HepG2 (cell line): Measurements from ENCODE around the gene PRRT1B. TPM values are rescaled to one million over a fixed set of nuclear protein-coding genes. Genes with fewer than 3 reads are reported as not detected.

Experiments used
- ATAD3A ChIP-seq: sonication (generic); formaldehyde crosslinking; IDR thresholded peaks from 2 replicates; pipeline ENCODE4 v1.4.0; 2020; ENCODE audit warnings: missing genetic modification reagents
- BCL6 ChIP-seq: IDR thresholded peaks from 2 replicates; pipeline ENCODE4 v1.6.1; 2016; ENCODE audit warnings: missing genetic modification reagents, missing compliant biosample characterization
- HMG20A ChIP-seq: IDR thresholded peaks from 2 replicates; pipeline ENCODE4 v1.6.1; 2016; ENCODE audit warnings: borderline replicate concordance
- KDM1A ChIP-seq: IDR thresholded peaks from 2 replicates; pipeline ENCODE4 v1.6.1; 2016; ENCODE audit warnings: missing compliant biosample characterization
- MED1 ChIP-seq: sonication (generic); formaldehyde crosslinking; IDR thresholded peaks from 2 replicates; pipeline ENCODE4 v1.4.0; 2020; ENCODE audit warnings: missing genetic modification reagents
- MEIS1 ChIP-seq: sonication (generic); formaldehyde crosslinking; IDR thresholded peaks from 2 replicates; pipeline ENCODE4 v1.9.0; 2021; ENCODE audit warnings: mild to moderate bottlenecking, missing genetic modification reagents, moderate library complexity, borderline replicate concordance
- MXI1 ChIP-seq: IDR thresholded peaks from 3 replicates; pipeline ENCODE4 v1.6.1; 2012; ENCODE audit warnings: low read depth, low read length, inconsistent platforms, borderline replicate concordance
- ZNF12 ChIP-seq: sonication (generic); formaldehyde crosslinking; IDR thresholded peaks from 2 replicates; pipeline ENCODE4 v1.5.0; 2020; ENCODE audit warnings: missing genetic modification reagents
- ZNF431 ChIP-seq: sonication (generic); formaldehyde crosslinking; IDR thresholded peaks from 2 replicates; pipeline ENCODE4 v1.9.0; 2022; ENCODE audit warnings: missing genetic modification reagents, low read depth, mild to moderate bottlenecking, borderline replicate concordance
- ZNF543 ChIP-seq: sonication (generic); formaldehyde crosslinking; IDR thresholded peaks from 2 replicates; pipeline ENCODE4 v1.4.0; 2020; ENCODE audit warnings: mild to moderate bottlenecking, missing genetic modification reagents
- ZNF546 ChIP-seq: sonication (generic); formaldehyde crosslinking; conservative IDR thresholded peaks from 2 replicates; pipeline ENCODE4 v1.8.1; 2023; ENCODE audit warnings: mild to moderate bottlenecking, missing genetic modification reagents
- ZNF598 ChIP-seq: sonication (generic); formaldehyde crosslinking; IDR thresholded peaks from 2 replicates; pipeline ENCODE4 v1.5.1; 2020; ENCODE audit warnings: mild to moderate bottlenecking, missing genetic modification reagents, borderline replicate concordance
- ZNF619 ChIP-seq: sonication (generic); formaldehyde crosslinking; IDR thresholded peaks from 2 replicates; pipeline ENCODE4 v1.4.0; 2020; ENCODE audit warnings: mild to moderate bottlenecking, missing genetic modification reagents
- ZNF790 ChIP-seq: sonication (generic); formaldehyde crosslinking; IDR thresholded peaks from 2 replicates; pipeline ENCODE4 v1.8.0; 2022; ENCODE audit warnings: missing genetic modification reagents, mild to moderate bottlenecking, borderline replicate concordance
- polyA plus RNA-seq, 8 experiments: library from polyadenylated mRNA; depleted of rRNA in 3 of 8; stranded (reverse) in 7 of 8; unstranded in 1 of 8; fragments of >200 nt; fragmentation: Illumina TruSeq in 4 of 8; extraction: Trizol in 4 of 8; gene quantifications; 2 replicates each; pipeline versions ENCODE4 v1.2.1 to v1.2.3, GENCODE V29; 2011 to 2016; ENCODE audit warnings: low read depth in 4 of 8, missing spikeins in 1 of 8, mixed read lengths in 1 of 8; ENCODE audit not compliant: insufficient read depth in 1 of 8
- total RNA-seq, 5 experiments: library from RNA; depleted of rRNA; stranded (reverse); fragments of >200 nt; fragmentation: Illumina TruSeq; extraction: Trizol; gene quantifications; 2 replicates each; pipeline ENCODE4 v1.2.3, GENCODE V29; 2016; ENCODE audit warnings: low read depth in 1 of 5
- TF ChIP-seq, protein P1 (sequence below): sonication (generic); formaldehyde crosslinking; IDR thresholded peaks from 2 replicates; pipeline ENCODE4 v1.8.1; 2023; ENCODE audit warnings: mild to moderate bottlenecking, inconsistent platforms, moderate library complexity, missing genetic modification reagents, borderline replicate concordance
- TF ChIP-seq, protein P2 (sequence below): sonication (generic); formaldehyde crosslinking; IDR thresholded peaks from 2 replicates; pipeline ENCODE4 v1.5.0; 2020; ENCODE audit warnings: mild to moderate bottlenecking, missing genetic modification reagents
- TF ChIP-seq, protein P3 (sequence below): sonication (generic); formaldehyde crosslinking; IDR thresholded peaks from 2 replicates; pipeline ENCODE4 v1.4.0; 2020; ENCODE audit warnings: missing genetic modification reagents, borderline replicate concordance
- TF ChIP-seq, protein P4 (sequence below): sonication (generic); formaldehyde crosslinking; IDR thresholded peaks from 2 replicates; pipeline ENCODE4 v1.4.0; 2020; ENCODE audit warnings: missing genetic modification reagents, mild to moderate bottlenecking, borderline replicate concordance
- TF ChIP-seq, protein P5 (sequence below): sonication (generic); formaldehyde crosslinking; IDR thresholded peaks from 2 replicates; pipeline ENCODE4 v1.4.0; 2020; ENCODE audit warnings: missing genetic modification reagents
- TF ChIP-seq, protein P6 (sequence below): IDR thresholded peaks from 2 replicates; pipeline ENCODE4 v1.6.1; 2016; ENCODE audit warnings: low read depth, borderline replicate concordance

PRRT1B gene
- total and polyA plus RNA-seq, 2 of the 13 experiments (the other 11 are each of a cell fraction or from before 2014, with no cell fraction given): not detected

DNA sequence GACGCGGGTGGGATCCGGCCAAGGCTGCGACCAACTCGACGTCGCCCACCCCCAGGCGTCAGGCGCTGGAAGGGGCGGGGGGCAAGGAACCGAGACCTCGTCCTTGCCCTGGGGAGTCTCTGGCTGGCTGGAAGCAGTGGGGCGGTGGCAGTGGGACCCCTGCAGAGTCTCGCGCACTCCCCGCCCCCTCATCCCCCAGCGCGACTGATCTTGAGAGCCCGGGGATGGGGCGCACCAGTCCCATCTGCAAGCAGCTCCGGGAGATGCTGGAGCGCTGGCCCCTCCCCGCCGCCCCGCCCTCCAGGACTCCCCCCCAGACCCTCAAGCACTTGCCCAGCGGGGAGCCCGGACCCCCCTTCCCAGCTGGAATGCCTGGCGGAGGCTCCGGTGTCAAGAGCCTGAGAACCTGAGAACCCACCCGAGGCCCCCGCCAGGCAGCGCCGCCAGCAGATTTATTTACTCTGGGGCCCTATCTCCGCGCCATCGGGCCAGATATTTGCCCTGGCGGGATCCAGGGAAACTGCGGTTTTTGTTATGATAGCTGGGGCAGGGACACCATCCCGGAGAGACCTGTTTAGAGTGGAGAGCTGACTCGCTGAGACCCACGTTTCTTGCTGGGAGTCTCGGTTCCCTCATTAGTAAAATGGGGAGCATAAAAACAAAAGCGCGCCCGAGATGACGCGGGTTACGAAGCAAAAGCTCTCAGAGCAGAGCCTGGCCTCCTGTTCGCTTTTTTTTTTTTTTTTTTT is 1.2 kb downstream of the PRRT1B start (continued):
- TF ChIP-seq, protein P1, sequence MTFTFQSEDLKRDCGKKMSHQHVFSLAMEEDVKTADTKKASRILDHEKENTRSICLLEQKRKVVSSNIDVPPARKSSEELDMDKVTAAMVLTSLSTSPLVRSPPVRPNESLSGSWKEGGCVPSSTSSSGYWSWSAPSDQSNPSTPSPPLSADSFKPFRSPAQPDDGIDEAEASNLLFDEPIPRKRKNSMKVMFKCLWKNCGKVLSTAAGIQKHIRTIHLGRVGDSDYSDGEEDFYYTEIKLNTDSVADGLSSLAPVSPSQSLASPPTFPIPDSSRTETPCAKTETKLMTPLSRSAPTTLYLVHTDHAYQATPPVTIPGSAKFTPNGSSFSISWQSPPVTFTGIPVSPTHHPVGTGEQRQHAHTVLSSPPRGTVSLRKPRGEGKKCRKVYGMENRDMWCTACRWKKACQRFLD (CRISPR knock-in tag): no peak
- TF ChIP-seq ZNF619 (CRISPR knock-in tag) (no peak), ATAD3A (no peak), MEIS1 (CRISPR knock-in tag) (no peak), MED1 (no peak), ZNF12 (CRISPR knock-in tag) (no peak), ZNF543 (no peak), ZNF431 (no peak), MXI1 (no peak), BCL6 (CRISPR knock-in tag) (peak; percentile 98), ZNF790 (no peak), KDM1A (CRISPR knock-in tag) (no peak), HMG20A (peak; percentile 51; the same call in 1 of the 2 replicates), ZNF546 (CRISPR knock-in tag) (no peak), ZNF598 (CRISPR knock-in tag) (no peak)
- TF ChIP-seq, protein P2, sequence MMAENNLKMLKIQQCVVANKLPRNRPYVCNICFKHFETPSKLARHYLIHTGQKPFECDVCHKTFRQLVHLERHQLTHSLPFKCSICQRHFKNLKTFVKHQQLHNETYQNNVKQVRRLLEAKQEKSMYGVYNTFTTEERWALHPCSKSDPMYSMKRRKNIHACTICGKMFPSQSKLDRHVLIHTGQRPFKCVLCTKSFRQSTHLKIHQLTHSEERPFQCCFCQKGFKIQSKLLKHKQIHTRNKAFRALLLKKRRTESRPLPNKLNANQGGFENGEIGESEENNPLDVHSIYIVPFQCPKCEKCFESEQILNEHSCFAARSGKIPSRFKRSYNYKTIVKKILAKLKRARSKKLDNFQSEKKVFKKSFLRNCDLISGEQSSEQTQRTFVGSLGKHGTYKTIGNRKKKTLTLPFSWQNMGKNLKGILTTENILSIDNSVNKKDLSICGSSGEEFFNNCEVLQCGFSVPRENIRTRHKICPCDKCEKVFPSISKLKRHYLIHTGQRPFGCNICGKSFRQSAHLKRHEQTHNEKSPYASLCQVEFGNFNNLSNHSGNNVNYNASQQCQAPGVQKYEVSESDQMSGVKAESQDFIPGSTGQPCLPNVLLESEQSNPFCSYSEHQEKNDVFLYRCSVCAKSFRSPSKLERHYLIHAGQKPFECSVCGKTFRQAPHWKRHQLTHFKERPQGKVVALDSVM: no peak
- TF ChIP-seq, protein P3, sequence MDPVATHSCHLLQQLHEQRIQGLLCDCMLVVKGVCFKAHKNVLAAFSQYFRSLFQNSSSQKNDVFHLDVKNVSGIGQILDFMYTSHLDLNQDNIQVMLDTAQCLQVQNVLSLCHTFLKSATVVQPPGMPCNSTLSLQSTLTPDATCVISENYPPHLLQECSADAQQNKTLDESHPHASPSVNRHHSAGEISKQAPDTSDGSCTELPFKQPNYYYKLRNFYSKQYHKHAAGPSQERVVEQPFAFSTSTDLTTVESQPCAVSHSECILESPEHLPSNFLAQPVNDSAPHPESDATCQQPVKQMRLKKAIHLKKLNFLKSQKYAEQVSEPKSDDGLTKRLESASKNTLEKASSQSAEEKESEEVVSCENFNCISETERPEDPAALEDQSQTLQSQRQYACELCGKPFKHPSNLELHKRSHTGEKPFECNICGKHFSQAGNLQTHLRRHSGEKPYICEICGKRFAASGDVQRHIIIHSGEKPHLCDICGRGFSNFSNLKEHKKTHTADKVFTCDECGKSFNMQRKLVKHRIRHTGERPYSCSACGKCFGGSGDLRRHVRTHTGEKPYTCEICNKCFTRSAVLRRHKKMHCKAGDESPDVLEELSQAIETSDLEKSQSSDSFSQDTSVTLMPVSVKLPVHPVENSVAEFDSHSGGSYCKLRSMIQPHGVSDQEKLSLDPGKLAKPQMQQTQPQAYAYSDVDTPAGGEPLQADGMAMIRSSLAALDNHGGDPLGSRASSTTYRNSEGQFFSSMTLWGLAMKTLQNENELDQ (CRISPR knock-in tag): no peak
- TF ChIP-seq, protein P4, sequence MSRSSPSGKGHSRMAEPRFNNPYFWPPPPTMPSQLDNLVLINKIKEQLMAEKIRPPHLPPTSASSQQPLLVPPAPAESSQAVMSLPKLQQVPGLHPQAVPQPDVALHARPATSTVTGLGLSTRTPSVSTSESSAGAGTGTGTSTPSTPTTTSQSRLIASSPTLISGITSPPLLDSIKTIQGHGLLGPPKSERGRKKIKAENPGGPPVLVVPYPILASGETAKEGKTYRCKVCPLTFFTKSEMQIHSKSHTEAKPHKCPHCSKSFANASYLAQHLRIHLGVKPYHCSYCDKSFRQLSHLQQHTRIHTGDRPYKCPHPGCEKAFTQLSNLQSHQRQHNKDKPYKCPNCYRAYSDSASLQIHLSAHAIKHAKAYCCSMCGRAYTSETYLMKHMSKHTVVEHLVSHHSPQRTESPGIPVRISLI: no peak
- TF ChIP-seq, protein P5, sequence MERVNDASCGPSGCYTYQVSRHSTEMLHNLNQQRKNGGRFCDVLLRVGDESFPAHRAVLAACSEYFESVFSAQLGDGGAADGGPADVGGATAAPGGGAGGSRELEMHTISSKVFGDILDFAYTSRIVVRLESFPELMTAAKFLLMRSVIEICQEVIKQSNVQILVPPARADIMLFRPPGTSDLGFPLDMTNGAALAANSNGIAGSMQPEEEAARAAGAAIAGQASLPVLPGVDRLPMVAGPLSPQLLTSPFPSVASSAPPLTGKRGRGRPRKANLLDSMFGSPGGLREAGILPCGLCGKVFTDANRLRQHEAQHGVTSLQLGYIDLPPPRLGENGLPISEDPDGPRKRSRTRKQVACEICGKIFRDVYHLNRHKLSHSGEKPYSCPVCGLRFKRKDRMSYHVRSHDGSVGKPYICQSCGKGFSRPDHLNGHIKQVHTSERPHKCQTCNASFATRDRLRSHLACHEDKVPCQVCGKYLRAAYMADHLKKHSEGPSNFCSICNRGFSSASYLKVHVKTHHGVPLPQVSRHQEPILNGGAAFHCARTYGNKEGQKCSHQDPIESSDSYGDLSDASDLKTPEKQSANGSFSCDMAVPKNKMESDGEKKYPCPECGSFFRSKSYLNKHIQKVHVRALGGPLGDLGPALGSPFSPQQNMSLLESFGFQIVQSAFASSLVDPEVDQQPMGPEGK: peak; percentile 89
- TF ChIP-seq, protein P6, sequence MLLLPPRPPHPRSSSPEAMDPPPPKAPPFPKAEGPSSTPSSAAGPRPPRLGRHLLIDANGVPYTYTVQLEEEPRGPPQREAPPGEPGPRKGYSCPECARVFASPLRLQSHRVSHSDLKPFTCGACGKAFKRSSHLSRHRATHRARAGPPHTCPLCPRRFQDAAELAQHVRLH (CRISPR knock-in tag): no peak
